ENCODE measurements around the gene OR4L1. TPM values are rescaled to one million over a fixed set of nuclear protein-coding genes. Genes with fewer than 3 reads are reported as not detected.
"Not testable (repeated sequence)": the region's sequence is repeated elsewhere in the genome, so short reads cannot be mapped to it uniquely, and the experiment has no call there.

OR4L1 gene, protein sequence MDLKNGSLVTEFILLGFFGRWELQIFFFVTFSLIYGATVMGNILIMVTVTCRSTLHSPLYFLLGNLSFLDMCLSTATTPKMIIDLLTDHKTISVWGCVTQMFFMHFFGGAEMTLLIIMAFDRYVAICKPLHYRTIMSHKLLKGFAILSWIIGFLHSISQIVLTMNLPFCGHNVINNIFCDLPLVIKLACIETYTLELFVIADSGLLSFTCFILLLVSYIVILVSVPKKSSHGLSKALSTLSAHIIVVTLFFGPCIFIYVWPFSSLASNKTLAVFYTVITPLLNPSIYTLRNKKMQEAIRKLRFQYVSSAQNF
- not detected for polyA plus RNA-seq (ENCODE audit: insufficient read length in 4 of 4)

DNA sequence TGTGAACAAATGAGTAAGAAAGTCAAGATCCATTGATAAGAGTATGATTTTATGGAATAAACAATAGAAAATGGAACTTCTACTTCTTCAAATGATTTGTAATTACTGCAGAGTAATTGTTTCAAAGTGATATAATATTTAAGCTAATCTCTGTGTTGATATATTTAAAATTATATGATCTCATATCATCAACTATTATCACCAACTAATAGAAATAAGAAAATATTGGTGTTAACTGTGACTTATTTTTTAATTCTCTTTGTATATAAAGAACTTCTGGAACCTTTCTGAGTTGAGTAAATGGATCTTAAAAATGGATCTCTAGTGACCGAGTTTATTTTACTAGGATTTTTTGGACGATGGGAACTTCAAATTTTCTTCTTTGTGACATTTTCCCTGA, at the start of gene OR4L1:
TSS of gene OR4L1 (plus strand) at position 301 of the 400 bp plus-strand sequence. CDS start at position 301, 0 bp downstream.
- no peak for DNase-seq (ENCODE audit: low read depth in 4 of 4, low spot score in 3 of 4)

DNA sequence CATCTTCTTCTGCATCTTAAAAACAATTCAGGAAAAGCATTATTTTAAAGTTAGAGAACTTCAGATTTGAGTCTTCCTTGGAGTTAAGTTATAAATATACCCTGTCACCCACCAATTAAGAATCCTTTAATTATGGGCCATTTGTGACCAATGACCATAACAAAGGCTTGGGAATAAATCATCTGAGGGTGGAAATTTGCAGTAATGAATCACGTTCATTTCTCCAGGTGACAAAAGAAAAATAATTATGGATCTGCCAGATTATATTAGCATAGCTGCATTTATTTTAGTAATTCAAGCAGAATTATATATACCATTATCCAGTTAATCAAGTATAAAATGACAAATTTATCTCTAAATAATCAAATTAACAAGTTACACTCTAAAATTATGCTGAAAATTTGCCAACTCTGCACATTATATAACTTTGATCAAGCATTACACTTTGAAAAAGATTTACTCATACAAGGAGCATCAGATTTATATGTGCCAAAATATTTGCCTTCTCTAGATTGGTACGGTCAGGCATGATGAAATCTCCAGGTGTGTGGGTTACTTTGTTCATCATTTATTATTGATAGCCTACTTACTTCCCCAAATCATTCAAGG, 40.5 kb upstream of the OR4L1 start, which contains the start of gene OR4K14:
TSS of gene OR4K14 (minus strand) at position 51 of the 609 bp plus-strand sequence. CDS start 4,114 bp downstream, outside the sequence.
- DNase-seq (ENCODE audit: low read depth in 4 of 4, low spot score in 3 of 4) = no peak

DNA sequence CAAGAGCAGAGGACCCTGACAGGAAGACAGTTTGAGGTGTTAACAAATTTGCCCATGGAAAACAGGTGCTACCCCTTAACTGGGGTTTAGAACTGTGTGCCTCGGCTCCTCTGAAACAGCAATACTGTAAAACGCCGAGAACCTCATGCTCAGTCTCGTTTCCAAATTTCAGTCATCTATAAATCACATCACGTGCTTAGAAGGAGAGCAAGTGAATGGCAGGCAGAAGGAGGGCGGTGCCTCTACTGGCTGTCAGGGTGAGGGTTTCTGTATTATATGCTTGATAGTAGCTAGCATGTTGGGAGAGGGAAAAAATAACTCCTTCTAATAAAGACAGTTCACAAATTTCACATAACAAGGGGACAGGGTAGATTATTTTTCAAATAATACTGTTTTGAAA, 28.8 kb upstream of the OR4L1 start:
- DNase-seq (ENCODE audit: low read depth in 4 of 4, low spot score in 3 of 4) = no peak

DNA sequence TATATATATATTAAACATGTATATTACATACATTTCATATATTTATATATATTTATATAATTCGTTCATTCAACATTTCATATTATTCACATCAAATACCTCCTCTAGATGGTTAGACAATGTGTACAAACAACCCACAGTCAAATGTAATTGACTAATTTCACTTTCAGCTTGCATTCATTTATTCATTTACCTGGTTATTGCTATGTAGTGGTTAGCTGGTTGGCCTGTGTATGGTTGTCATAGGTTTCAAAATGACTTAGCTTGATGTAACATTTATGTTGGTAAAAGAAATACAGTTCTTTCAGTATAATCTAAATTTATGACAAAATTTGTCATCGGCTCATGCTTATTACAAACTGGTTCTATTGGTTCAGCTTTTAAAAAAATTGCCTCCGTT, 24.4 kb upstream of the OR4L1 start:
- DNase-seq (ENCODE audit: low read depth in 4 of 4, low spot score in 3 of 4) = no peak

DNA sequence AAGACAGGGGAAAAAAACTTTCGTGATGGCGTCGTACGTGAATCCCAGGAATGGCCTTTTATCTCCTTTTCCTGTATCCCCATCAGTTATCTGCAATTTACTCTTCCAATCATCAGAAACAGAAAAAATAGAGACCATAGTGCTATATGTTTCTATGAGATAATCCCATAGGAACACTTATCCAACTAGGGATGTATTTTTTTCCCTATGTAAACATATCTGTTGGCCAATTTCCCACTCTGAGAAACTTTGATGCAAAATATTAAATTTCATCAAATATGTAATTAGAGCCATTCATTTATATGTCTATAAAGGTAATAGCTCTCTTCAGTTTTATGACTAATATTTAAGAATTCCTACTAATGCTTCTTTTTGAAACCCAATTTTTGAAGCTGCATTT, 23.9 kb upstream of the OR4L1 start, which contains the start of gene OR4K13:
TSS of gene OR4K13 (minus strand) at position 101 of the 400 bp plus-strand sequence. CDS start 1,280 bp downstream, outside the sequence.
- DNase-seq (ENCODE audit: low read depth in 4 of 4, low spot score in 3 of 4) = no peak

DNA sequence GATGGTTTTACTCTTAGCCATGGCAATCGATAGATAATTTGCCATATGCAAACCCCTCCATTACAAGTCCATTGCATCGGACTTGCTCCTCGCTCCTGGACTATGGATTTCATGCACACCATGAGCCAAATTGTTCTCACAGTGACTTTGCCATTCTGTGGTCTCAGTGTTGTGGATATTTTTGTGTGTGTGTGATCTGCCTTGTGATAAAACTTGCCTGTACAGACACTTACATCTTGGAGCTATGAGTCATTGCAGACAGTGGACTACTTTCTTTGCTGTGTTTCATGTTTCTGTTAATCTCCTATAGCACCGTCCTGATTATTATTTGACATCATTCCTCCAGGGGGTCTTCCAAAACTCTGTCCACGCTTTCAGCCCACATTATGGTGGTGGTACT, 15.6 kb upstream of the OR4L1 start:
- no peak for DNase-seq (ENCODE audit: low read depth in 4 of 4, low spot score in 3 of 4)

DNA sequence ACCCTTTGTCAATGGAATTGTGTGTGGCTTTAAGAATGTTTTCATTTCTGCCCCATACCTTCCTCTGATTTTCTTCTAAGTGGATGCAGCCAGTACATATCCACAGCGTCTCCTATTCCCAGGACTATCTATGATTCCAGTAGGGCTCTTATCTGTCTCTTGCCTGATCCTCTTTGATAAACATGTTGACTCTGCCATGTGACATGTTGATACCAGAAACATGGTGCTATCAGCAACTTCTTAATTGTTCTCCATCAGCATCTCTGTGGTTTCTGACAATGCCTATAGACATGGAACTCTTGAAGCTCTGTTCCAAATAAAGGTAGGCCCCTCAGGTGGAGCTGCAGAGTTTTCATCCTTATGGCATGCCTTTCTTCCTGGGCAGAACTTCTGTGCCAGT, 11.6 kb upstream of the OR4L1 start:
- no peak for DNase-seq (ENCODE audit: low read depth in 4 of 4, low spot score in 3 of 4)

DNA sequence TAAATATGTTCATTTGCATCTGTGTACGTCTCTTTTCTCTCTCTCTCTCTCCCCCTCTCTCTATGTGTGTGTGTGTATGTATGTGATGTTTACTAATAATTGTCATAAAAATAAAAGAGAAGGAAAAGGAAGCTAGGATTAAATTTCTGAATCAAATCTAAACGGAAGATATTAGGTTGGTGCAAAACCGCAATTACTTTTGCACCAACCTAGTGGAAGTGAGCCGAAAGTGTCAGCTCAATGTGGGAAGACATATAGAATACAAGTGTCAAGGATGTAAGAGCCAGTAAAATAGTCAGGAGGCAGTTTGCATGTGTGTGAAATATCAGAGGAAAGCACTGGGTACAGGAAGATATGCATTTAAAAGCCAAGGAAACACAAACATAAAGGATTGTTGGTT, 32.2 kb downstream of the OR4L1 start:
- DNase-seq (ENCODE audit: low read depth in 4 of 4, low spot score in 3 of 4) = no peak

DNA sequence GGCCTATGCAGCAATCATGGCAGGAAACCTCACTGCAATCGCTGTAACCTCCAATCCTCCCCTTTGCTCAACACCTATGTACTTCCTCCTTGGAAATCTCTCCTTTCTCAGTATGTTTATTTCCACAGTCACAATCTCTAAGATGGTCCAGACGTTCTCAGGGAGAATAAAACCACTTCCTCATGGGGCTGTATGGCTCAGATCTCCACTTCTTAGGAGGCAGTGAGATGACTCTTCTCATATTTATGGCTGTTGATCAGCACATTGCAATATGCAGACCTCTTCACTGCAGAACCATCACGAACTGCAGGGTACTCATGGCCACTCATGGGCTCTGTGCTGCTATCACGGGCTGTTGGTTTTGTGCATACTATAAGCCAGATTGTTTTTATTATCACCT, 33.6 kb downstream of the OR4L1 start:
- no peak for DNase-seq (ENCODE audit: low read depth in 4 of 4, low spot score in 3 of 4)

DNA sequence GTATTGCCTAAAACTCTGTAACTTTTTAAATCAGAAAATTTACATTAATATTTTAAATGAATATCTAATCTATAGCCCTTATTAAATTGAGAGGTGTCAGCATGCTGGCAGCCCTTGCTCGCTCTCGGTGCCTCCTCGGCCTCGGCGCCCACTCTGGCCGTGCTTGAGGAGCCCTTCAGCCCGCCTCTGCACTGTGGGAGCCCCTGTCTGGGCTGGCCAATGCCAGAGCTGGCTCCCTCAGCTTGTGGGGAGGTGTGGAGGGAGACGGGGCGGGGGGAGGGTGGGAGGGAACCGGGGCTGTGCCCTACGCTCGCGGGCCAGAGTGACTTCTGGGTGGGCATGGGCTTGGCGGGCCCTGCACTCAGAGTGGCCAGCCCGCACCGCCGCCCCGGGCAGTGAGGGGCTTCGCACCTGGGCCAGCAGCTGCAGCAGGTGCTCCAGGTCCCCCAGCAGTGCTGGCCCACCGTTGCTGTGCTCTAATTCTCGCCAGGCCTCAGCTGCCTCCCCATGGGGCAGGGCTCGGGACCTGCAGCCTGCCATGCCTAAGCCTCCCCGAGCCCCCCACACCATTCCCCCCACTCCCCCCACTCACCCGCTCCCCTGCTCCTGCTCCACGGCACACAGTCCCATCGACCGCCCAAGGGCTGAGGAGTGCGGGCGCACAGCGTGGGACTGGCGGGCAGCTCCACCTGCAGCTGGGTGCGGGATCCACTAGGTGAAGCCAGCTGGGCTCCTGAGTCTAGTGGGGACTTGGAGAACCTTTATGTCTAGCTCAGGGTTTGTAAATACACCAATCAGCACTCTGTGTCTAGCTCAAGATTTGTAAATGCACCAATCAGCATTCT, 39.3 kb downstream of the OR4L1 start:
- not testable (repeated sequence) for DNase-seq (ENCODE audit: low read depth in 4 of 4, low spot score in 3 of 4)

DNA sequence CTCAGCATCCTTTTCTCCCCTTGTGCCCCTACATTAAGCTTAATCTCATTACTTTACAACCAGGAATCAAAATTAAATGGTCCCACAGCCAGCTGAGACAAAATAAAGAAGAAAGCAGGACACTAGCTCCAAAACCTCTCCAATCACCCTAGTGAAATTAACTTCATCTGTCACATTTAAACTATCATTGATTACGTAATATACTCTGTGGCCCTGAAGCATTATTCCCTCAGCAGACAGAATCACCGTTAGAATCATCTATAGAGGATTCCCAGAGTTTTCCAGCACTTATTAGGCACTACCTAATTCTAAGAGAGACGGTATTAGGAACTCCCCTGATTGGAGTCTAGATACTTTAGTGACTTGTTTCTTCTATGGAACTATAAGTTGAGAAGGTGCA, 50.6 kb downstream of the OR4L1 start, which contains the start of gene OR4K17:
TSS of gene OR4K17 (plus strand) at position 302 of the 400 bp plus-strand sequence. CDS start 6,761 bp downstream, outside the sequence.
- DNase-seq (ENCODE audit: low read depth in 4 of 4, low spot score in 3 of 4) = no peak

Other genes with a start within 250 kb of the OR4L1 start
- not detected for gene OR4K2, start 184.9 kb upstream of the OR4L1 start, polyA plus RNA-seq (ENCODE audit: insufficient read length in 4 of 4)
- gene OR4K5, start 139.4 kb upstream of the OR4L1 start, polyA plus RNA-seq (ENCODE audit: insufficient read length in 4 of 4) = not detected
- not detected for gene OR4K1, start 129.1 kb upstream of the OR4L1 start, polyA plus RNA-seq (ENCODE audit: insufficient read length in 4 of 4)
- gene OR4K15, start 84.5 kb upstream of the OR4L1 start, polyA plus RNA-seq (ENCODE audit: insufficient read length in 4 of 4) = not detected
- gene OR4Q2, start 57.9 kb upstream of the OR4L1 start, polyA plus RNA-seq (ENCODE audit: insufficient read length in 4 of 4) = not detected
- not detected for gene OR4K14, start 40.7 kb upstream of the OR4L1 start, polyA plus RNA-seq (ENCODE audit: insufficient read length in 4 of 4)
- under 1 TPM in 1 of 4 donors, not detected in 3; 0.03 TPM for gene OR4K13, start 24.0 kb upstream of the OR4L1 start, polyA plus RNA-seq (ENCODE audit: insufficient read length in 4 of 4)
- gene OR4K17, start 50.7 kb downstream of the OR4L1 start, polyA plus RNA-seq (ENCODE audit: insufficient read length in 4 of 4) = under 1 TPM in 3 of 4 donors, not detected in 1; 0.03 to 0.11 (median 0.04) TPM
- gene OR4N5, start 78.8 kb downstream of the OR4L1 start, polyA plus RNA-seq (ENCODE audit: insufficient read length in 4 of 4) = not detected
- gene OR11G2, start 130.9 kb downstream of the OR4L1 start, polyA plus RNA-seq (ENCODE audit: insufficient read length in 4 of 4) = under 1 TPM in 1 of 4 donors, not detected in 3; 0.06 TPM
- not detected for gene OR11H6, start 163.7 kb downstream of the OR4L1 start, polyA plus RNA-seq (ENCODE audit: insufficient read length in 4 of 4)
- gene OR11H7, start 168.9 kb downstream of the OR4L1 start, polyA plus RNA-seq (ENCODE audit: insufficient read length in 4 of 4) = under 1 TPM; 0.45 to 0.75 (median 0.64) TPM
- under 1 TPM in 1 of 4 donors, not detected in 3; 0.09 TPM for gene OR11H4, start 179.2 kb downstream of the OR4L1 start, polyA plus RNA-seq (ENCODE audit: insufficient read length in 4 of 4)
- gene TTC5, start 245.9 kb downstream of the OR4L1 start, polyA plus RNA-seq (ENCODE audit: insufficient read length in 4 of 4) = 10 to 100 TPM; 19.3 to 27.2 (median 25.9) TPM

All from left renal pelvis (tissue), 4 donors.